SK-N-SH treated with all-trans-retinoic acid at 6 μM for 48 hours (cell line): ENCODE data around the gene HERC6.

ENCODE experiments used
- ZFP3 ChIP-seq: fragments of 250-450 bp; sonication (Bioruptor Pico); IDR thresholded peaks from 2 replicates; pipeline ENCODE4 v1.5.0; 2020; ENCODE audit warnings: mild to moderate bottlenecking, moderate library complexity
- TF ChIP-seq, protein P1 (sequence below): fragments of 250-450 bp; sonication (Bioruptor Pico); IDR thresholded peaks from 2 replicates; pipeline ENCODE4 v1.8.0; 2020; ENCODE audit warnings: mild to moderate bottlenecking, moderate library complexity, borderline replicate concordance

DNA sequence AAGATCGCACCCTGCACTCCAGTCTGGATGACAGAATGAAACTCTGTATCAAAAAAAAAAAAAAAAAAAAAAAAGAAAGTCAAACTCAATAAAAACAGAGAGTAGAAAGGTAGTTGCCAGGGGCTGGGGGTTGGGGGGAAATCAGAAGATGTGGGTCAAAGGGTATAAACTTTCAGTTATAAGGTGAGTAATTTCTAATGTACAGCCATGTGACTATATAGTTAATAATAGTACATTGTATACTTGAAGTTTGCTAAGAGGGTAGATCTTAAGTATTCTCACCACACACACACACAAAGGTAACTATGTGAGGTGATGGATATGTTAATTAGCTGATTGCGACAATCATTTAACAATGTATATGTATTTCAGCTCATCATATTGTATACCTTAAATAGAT is 11.5 kb downstream of the HERC6 start:
- TF ChIP-seq, protein P1, sequence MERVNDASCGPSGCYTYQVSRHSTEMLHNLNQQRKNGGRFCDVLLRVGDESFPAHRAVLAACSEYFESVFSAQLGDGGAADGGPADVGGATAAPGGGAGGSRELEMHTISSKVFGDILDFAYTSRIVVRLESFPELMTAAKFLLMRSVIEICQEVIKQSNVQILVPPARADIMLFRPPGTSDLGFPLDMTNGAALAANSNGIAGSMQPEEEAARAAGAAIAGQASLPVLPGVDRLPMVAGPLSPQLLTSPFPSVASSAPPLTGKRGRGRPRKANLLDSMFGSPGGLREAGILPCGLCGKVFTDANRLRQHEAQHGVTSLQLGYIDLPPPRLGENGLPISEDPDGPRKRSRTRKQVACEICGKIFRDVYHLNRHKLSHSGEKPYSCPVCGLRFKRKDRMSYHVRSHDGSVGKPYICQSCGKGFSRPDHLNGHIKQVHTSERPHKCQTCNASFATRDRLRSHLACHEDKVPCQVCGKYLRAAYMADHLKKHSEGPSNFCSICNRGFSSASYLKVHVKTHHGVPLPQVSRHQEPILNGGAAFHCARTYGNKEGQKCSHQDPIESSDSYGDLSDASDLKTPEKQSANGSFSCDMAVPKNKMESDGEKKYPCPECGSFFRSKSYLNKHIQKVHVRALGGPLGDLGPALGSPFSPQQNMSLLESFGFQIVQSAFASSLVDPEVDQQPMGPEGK (CRISPR knock-in tag) = no peak
- TF ChIP-seq ZFP3 (CRISPR knock-in tag) = no peak
